Measurements from ENCODE around the gene FOXP4.
A peak's percentile ranks its signal among the peaks of the same experiment; 100 is the strongest.

FOXP4 gene

DNA sequence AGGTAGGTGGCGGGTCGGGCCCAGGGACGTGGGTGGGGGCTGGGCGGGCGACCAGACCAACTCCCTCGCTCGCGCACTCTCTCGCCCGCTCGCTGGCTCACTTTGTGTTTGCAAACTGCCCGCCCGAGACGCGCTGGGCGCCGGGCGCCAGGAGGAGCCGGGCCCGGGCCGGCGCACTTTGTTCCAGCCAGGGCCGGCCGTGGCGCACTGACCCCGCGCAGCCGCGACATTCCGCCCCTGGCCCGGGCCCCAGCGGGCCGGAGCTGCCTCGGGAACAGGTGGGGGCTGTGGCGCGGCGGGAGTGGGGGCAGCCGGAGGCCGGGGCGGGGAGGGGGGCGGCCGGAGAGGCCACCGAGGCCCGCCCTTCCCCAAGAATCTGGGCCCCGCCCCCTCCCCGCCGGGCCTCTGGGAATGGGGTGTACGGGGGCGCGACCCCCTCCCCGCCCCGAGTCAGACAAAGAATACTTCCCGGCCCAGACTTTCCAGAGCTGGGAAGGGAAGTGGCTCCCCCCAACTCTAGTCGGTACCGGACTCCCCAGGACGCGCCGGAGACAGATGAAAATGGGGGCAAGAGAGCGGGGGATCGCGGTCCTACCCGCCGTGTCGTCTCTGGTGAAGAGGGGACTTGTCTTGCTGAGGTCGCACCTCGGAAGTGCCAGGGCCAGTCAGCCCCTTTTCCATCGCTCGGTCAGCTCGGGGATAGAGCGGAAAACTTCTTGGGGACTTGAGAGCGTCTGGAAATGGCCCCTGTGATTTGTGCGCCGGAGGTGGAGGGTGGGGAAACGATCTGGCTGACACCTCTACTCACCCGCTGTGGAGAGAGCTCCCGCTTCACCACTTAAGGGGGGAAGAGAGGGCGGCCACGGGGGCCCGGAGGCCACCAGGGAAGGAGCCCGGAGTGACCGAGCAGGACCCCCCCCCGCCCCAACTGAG, 951 bp downstream of the FOXP4 start:
- peak overlapping the region; percentile 70 for H3K4me3 ChIP-seq (ENCODE audit: low read depth, low read length)

DNA sequence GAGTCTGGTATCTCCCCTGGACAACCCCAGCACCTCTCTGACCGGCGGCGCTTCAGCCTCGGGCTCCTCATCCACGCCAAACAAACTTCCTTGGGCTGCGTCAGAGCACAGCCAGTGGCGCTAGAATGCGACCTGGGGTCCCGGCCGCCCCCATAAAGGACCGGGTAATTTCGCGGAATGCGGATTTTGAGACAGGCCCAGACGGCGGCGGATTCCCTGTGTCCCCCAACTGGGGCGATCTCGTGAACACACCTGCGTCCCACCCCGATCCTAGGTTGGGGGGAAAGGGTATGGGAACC, 1.6 kb downstream of the FOXP4 start:
- H3K4me3 ChIP-seq (ENCODE audit: low read depth, low read length): peak overlapping the region; percentile 70

DNA sequence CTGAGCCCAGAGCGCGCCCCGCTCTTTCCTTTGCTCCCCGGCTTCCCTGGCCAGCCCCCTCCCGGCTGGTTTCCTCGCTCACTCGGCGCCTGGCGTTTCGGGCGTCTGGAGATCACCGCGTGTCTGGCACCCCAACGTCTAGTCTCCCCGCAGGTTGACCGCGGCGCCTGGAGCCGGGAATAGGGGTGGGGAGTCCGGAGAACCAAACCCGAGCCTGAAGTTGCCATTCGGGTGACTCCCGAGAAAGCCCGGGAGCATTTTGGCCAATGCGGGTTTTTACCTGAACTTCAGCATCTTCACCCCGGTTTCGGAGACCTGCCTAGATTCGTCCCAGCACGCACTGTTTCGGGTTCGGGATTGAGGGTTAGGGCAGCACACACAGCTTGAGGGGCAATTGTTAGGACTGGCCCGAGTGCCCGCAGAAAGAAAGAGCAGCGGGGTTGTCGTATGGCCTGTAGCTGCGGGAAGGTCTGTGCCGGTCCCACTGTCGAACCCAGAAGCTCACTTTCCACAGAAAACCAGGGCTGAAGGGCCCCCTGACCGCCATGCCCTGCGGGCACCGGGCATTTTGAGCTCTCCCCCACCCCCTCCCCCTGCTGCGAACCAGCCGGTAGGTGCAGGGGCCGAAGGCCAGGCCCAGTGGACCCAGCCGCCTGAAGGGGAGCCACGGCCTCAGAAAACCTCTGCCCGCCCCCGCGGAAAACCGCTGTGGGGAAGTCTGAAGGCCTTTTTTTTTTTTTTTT, 2.1 kb downstream of the FOXP4 start:
- H3K4me3 ChIP-seq (ENCODE audit: low read depth, low read length): peak overlapping the region; percentile 70

DNA sequence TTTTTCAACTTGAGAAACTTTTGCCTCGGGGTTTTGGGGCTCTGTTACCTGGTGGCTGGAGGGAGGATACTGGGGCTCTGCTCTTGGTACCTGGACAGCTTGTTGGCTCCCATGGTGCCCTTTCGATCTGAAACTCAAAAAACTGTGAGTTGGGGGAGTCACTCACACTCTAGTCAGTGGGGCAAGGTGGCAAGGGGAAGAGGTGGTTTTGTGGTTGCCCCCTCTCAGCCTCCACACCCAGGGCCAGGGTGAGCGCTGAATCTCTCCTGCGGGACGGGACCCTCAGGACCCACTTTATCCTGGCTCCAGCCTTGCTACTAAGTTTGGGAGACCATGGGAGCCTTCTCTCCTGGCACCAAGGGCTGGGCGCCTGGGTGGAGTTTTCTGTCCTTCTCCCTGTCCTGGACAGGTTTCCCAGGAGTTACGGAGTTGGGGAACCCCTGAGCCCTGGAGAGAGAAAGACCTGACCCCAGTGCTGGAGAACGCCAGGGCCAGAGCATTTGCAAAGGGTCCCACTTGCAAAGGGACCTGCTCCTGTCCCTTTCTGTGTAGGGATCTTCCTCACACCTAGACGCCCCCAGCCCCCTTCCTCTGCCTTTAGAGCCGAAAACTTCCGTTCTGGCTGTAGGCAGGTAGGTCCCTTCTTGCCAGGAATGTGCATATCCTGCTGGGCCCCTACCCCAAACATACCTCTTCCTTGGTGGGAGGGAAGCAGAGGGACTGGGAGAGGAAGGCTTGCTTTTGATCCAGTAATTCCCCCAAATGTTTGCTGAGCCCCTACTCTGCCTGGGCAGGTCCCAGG, 2.9 kb downstream of the FOXP4 start:
- no peak overlapping the region for H3K4me3 ChIP-seq (ENCODE audit: low read depth, low read length)

DNA sequence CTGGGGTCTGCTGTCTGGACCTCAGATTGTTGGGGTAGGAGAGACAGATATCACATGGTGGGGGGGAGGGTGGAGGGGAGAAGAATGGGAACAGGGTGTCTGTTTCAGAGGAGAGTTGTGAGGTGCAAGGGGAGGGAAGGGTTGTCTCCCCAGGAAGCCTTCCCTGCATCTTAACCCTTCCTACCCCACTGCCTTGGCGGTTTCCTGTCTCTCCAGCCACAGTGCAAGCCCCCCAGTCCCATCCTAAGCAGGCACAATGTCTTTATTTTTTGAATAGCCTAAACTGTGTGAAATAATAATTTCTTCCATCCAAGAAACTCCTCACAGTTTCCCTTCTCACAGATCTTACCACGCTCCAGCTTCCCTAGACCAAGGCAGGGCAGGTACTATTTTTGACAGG, 3.5 kb downstream of the FOXP4 start:
- H3K4me3 ChIP-seq (ENCODE audit: low read depth, low read length): no peak overlapping the region

DNA sequence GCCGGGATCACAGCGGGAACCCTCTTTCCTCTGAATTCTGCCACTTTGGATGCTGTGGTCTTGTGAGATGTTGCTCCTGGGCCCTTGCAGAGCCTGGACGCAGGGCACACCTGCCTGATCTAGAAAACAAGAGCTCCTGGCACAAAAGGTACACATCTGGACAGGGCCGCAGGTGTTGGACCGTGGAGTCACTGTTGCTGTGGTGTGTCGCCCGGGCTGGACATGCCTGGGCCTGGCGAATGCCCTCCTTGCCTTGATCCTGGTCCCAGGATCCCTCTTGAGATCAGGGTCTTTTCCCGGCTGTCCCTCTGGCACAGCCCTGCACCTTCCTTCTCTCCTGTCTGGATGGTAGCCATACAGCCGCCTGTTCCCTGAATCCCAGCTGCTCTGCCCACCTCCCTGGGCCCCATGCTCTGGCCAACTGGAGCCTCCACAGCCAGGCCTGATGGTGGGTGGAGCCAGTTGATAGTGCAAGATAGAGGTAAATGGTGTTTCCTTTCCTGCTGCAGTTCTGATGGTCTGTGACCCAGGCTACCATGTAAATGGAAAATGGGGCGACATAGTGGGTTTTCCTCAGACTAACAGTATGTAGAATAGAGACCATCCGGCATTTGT, 5.0 kb downstream of the FOXP4 start:
- H3K4me3 ChIP-seq (ENCODE audit: low read depth, low read length): no peak overlapping the region

DNA sequence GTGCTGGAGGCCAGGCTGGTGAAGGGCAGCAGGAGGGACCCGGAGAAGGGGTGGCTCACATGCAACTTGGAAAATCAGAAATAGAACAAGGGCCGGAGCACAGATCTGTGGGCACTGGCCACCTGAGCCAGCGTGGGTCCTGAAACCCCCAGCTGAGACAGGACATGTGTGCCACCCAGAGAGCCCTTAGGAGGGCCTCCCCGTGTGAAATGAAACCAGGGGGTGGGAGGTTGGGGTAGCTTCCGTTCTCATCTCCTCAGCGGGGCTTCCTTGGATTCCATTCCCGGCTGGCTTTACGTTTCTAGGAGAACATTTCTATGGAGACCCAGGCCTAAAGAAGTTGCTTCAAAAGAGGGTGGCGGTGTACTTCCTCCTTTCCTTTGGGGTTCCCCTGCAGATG, 5.7 kb downstream of the FOXP4 start:
- no peak overlapping the region for H3K4me3 ChIP-seq (ENCODE audit: low read depth, low read length)

DNA sequence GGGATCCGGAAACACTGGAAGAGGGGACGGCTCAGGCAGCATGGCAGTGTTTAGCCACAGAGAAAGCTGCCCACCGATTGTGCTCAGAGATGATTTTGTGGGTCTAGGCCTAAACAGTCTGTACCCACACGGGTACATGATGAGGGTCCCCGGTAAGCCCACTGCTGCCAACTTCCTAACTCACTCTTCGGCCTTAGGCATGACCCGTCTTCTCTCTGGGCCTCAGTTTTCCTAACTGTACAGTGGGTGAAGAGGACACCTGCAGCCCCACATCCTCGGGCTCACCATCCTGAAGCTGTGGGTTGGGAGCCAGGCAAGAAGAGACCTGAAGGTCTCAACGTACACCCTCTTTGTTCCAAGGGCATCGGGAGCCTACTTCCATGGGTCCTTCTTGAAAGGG, 6.5 kb downstream of the FOXP4 start:
- H3K4me3 ChIP-seq (ENCODE audit: low read depth, low read length): no peak overlapping the region

DNA sequence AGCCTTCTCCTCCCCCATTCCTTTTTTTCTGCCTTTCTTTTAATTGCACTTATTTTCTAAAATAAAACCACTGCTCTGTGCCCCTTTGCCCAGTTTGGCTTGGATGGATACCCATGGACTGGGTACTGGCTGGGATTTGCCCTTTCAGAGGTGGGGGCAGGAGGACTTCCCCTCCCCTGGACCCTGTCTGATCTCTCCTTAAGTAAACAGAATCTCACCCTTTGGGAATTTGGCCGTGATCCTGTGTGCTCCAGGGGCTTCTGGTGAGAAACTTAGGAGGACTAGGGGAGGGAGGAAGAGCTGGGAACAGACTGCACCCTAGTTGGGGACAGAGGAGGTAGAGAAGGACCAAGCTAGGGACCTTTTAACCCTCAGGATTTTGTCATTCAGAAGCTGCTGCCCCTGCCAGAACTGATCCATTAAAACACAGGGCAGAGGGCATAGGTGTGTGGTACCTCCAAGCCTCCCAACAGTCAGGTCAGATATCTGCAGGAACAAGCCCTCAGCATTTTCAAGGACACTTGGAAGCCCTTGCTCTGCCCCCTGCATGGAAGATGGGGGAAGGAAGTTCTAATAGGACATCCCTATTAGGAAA, 7.3 kb downstream of the FOXP4 start:
- H3K4me3 ChIP-seq (ENCODE audit: low read depth, low read length): no peak overlapping the region

DNA sequence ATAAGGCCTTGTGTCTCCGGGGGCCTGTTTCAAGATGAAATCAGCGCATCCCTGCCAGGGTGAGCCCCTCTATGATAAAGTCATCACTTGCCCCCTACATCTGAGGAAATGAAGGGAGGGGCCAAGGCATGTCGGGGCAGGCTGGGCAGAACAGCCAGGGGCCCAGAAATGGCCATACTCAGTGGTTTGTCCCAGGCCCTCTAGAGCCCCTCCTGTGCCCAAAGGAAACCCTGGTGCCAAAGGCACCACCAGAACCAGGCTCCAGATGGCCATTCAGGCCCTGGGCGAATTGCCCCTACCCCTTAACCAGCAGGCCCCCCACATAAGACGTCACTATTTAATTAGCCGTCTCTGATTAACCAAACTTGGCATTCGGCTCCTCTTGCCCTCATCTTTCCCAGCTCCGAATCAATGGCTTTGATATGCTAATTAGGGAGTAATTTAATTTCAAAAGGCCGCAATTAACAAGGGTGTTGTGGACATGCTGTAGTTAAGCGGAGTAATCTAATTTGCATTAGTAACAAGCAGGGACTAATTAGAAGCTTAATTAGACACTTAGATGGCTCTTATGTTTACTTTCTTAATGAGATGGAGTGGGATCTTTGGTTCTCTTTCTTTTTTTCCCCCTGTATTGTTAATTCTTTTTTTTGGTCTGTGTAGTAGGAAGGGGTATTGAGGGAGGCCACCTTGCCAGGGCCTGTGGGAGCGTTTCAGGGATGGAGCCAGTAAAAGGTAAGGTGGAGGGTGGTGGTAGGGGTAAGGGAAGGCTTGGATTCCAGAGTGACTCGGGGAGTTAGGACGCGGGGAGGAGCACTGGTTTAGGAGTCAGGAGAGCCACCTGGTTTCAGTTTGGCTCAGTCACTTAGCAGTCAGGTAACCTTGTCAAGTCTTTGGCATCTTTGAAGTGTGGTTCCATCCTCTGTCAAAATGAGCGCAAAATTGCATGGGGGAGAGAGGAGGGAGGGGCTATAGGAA, 9.4 kb downstream of the FOXP4 start:
- no peak overlapping the region for H3K4me3 ChIP-seq (ENCODE audit: low read depth, low read length)

DNA sequence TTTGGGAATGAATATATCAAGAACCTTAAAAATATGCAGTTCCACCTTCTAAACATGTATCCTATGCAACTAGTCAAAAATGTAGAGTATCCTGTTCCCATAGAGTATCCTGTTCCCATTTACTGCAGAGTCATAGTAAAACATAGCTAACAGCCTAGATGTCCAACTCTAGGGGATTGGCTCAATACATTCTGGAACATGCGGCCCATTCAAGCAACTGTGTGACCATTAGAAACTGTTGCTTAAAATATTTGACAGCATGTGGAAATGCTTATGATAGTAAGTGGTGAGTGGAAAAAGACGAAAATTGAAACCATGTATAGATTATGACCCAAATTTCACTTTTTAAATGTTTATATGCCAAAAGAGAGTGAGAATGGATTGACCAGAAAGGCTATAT, 11.2 kb downstream of the FOXP4 start:
- H3K4me3 ChIP-seq (ENCODE audit: low read depth, low read length): no peak overlapping the region

DNA sequence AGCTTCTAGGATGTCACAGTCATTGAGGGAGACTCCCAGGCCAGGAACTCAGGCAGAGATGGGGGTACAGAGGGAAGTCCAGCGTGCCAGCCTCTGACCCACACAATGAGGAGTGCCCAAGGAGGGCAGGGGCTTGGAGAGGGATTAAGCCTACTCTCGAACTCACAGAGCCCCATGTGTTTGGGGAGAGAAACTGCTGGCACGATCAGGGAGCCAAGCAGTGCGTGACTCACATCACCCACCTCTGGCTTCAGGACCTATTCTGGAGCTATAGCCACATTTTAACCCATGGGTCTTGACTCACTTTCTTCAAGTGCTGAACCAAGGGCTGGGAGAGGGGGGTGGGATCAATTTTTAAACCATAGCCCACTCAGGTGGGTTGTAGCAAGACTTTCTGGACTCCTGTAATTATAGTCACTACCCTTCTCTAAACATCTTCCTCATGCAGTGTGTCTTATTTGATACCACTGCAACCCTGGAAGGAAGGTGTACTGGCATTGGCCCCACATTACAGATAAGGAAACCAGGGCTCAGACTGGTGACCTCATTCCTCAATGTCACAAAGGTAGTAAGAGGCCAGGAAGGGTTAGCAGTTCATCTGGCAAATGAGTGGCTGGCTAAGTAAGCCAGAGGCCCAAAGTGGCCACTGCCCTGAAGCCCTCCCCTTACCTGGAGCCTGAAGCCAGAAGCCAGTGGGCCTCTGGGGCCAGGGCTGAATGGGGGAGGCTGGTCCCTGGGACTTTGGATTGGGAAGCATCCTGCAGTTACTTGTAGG, 12.0 kb downstream of the FOXP4 start:
- H3K4me3 ChIP-seq (ENCODE audit: low read depth, low read length): no peak overlapping the region

DNA sequence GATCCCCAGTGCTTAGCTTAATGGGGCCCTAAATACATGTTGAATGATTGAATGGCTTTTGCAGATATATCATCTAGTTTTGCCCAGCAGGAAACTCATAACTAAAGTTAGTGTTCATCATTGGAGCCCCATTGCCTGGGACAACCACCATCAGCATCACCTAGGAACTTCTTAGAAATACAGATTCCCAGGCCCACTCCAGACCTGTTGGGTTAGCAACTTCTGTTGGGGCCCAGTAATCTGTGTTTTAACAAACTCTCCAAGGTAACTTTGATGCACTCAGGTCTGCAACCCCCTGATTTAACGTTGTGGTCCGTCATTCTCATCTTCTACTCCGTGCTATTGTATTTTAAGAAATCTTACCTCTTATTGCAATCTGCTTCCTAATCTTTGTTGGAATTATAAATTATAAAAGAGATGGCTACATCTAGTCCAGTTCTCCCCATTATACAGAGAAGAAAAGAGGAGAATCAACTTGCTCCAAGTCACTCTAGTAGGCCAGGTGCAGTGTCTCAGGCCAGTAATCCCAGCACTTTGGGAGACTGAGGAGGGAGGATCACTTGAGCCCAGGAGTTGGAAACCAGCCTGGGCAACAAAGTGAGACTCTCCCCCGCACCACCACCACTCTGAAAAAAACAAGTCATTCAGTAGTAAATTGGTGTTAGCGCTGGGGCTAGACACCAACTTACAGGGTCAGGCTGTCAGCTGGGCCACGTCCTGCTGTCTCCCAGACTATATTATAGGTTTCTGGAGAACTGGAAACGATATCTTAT, 13.7 kb downstream of the FOXP4 start:
- H3K4me3 ChIP-seq (ENCODE audit: low read depth, low read length): peak overlapping the region; percentile 58

DNA sequence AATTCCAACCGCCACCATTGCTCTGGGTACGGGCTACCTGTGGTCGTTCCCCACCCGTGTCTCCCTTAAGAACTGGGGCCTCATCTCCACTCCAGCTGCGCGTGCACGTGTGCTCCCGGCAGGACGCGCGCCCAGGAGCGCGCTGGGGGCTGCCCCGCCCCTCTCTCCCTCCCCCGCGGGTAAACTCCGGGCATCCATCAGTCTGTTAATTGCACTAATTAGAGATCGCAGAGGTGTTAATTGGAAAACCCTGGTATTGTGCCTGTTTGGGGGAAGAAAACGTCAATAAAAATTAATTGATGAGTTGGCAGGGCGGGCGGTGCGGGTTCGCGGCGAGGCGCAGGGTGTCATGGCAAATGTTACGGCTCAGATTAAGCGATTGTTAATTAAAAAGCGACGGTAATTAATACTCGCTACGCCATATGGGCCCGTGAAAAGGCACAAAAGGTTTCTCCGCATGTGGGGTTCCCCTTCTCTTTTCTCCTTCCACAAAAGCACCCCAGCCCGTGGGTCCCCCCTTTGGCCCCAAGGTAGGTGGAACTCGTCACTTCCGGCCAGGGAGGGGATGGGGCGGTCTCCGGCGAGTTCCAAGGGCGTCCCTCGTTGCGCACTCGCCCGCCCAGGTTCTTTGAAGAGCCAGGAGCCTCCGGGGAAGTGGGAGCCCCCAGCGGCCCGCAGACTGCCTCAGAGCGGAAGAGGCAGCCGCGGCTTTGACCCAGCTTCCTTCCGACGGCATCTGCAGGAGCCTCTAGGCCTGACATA, 14.4 kb downstream of the FOXP4 start:
- peak overlapping the region; percentile 58 for H3K4me3 ChIP-seq (ENCODE audit: low read depth, low read length)

DNA sequence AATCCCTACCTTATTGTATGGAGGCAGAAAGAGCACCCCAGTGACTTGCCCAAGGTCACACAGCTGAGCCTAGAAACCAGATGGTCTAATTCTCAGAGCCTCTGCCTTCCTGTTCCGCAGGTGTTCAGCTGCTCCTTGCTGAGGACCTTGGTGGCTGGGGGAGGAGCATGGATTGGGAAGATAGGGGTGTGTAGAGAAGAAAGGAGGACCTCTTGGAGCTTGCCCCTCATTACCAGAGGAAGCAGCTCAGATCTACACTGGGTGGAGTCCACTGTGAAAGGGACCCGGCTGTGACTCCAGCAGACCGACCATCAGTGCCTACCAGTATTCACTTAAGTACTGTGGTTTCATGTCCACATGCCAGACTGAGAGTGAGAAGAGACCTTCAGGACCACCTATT, 15.2 kb downstream of the FOXP4 start:
- H3K4me3 ChIP-seq (ENCODE audit: low read depth, low read length): no peak overlapping the region

DNA sequence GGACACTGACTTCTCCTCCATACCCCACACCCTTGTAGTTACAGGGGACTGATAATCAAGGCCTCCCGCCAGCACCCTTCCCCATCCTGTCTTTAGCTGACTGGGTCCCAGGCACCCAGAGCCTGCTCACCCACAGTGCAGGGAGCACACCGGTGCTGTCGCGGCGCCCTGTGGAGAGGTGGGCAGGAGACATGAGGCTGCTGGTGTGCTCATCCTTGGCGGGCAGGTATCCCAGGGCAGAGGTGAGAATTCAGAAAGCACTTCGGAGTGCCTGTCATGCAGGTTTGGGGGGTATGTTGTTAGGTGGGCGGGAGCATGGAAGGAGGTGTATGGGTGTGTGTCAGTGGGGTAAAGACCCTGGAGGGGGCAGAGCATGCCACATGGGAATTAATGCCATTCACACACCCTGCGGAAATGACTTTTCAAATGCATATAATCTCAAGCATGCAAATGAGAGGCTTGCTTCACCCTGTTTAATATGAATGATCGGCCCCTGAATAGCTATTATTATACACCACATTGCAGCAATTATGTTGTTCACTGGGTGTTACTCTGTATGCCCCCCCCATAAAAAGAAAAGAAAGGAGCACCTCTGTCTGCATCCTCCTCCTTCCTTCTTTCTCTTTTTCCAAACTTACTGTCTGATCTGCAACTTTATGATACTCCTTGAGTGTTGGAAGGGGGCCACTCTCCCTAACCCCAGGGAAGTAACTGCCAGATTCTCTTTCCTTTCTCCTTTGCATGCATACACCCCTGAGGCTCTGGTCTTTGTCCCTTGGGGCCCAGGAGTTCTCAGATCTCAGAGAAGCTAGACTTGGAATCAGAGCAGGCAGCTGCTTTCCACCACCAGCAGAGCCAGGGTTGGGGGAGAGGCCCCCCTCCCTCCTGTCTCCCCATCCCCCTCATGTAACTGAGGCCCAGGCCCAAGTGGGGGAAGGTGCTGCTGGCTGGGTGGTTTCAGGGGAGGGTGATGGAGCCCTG, 16.0 kb downstream of the FOXP4 start:
- no peak overlapping the region for H3K4me3 ChIP-seq (ENCODE audit: low read depth, low read length)

Data from iPS-11a (cell line).